ENCODE results near the gene PRR11. TPM values are rescaled to one million over a fixed set of nuclear protein-coding genes. Genes with fewer than 3 reads are reported as not detected.
"Not testable (repeated sequence)": the region's sequence is repeated elsewhere in the genome, so short reads cannot be mapped to it uniquely, and the experiment has no call there.

PRR11 gene
- total RNA-seq, 1 donor from 2014 or later: 1.3 TPM

DNA sequence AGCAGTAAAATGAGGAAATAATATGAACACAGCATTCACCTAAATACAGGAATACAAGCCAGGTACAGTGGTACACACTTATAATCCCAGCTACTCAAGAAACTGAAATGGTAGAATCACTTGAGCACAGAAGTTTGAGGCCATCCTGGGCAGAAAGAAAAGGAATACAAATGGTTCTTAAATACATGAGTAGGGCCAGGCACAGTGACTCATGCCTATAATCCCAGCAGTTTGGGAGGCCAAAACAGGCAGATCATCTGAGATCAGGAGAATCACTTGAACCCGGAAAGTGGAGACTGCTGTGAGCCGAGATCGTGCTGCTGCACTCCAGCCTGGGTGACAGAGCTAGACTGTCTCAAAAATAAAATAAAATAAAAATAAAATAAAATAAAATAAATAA, 31.3 kb downstream of the PRR11 start:
- intact Hi-C loops (cut with DNase I): no loop called here
- no peak for DNase-seq
- no peak for ATAC-seq (ENCODE audit: poor library complexity)

GRCh38 chr17:59190806-59191205, 35.3 kb downstream of the PRR11 start:
- ATAC-seq (ENCODE audit: poor library complexity) (no peak), DNase-seq (no peak)
- intact Hi-C loops (cut with DNase I): no loop called here

GRCh38 chr17:59193336-59193862, 37.9 kb downstream of the PRR11 start:
- DNase-seq (no peak), ATAC-seq (ENCODE audit: poor library complexity) (no peak)
- intact Hi-C loops (cut with DNase I): no loop called here

- no peak for DNase-seq
- no peak for ATAC-seq (ENCODE audit: poor library complexity)
- intact Hi-C loops (cut with DNase I): no loop called here
Measured at GRCh38 chr17:59199398-59199797, 43.9 kb downstream of the PRR11 start.

DNA sequence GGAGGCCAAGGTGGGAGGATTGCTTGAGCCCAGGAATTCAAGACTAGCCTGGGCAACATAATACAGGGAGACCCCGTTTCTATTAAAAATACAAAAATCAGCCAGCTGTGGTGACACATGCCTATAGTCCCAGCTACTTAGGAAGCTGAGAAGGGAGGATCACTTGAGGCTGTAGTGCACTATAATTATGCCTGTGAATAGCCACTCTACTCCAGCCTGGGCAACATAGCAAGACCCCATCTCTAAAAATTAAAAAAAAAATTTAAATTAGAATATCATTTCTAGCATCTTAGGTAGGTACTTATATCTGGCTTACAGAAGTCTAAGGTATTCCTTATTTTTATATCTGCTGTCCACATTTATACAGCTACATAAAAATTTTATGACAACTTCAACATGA, 46.8 kb downstream of the PRR11 start:
- no peak for DNase-seq
- ATAC-seq (ENCODE audit: poor library complexity): no peak
- intact Hi-C loops (cut with DNase I): no loop called here

DNA sequence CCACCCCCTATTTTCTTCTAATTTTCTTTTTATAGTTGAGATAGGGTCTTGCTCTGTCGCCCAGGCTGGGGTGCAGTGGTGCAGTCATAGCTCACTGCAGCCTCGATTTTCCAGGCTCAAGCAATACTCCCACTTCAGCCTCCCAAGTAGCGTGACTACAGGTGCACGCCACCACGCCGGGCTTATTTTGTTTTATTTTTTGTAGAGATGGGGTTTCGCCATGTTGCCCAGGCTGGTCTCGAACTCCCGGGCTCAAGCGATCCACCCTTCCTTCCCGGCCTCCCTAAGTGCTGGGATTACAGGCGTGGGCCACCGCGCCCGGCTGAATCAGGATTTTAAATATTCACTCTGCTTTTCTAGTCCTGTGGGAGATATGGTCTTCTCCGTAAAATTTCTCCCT, 63.8 kb downstream of the PRR11 start:
- ATAC-seq (ENCODE audit: poor library complexity) (no peak), DNase-seq (no peak)
- intact Hi-C loops (cut with DNase I): no loop called here

GRCh38 chr17:59219992-59220327, 64.4 kb downstream of the PRR11 start:
- intact Hi-C loops (cut with DNase I): no loop called here
- DNase-seq (no peak), ATAC-seq (ENCODE audit: poor library complexity) (no peak)

- ATAC-seq (ENCODE audit: poor library complexity): peak; percentile 99
- peak; percentile 99 for DNase-seq
- intact Hi-C loops (cut with DNase I): no loop called here
Measured at GRCh38 chr17:59220328-59221158, 65.0 kb downstream of the PRR11 start, which contains the start of gene GDPD1. GDPD1 (plus strand) TSS chr17:59220511; CDS start chr17:59220610, 99 bp downstream.

DNA sequence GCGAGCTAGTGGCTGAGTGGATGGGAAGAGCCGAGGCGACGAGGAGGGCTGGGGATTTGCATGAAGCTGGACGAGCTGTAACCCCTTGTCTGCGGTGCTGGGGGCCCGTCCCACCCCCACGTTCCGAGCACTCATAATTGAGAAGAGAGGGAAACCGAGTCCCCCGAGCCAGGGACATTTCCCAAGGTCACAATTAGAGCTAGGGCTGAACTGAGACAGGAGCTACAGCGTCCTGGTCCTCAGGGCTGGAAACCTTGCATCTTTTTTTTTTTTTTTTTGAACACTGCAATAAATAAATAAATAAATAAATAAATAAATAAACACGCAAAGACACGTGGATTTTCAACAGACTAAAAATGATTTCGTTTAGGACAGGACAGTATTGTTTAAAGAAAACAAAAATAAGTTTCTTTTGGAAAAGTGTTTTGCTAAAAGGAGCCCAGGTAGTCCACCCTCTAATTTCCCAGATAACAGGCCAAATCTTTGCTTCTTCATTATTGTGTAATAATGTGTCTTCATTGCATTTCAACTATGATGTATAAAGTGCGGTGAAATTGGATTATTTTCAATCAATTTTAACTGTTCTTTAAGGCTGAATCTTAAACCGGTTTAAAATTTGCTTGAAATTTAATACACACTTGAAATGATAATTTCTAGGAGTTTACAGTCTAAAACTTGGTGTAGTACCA, 65.8 kb downstream of the PRR11 start:
- intact Hi-C loops (cut with DNase I): no loop called here
- peak; percentile 45 for DNase-seq
- no peak for ATAC-seq (ENCODE audit: poor library complexity)

DNA sequence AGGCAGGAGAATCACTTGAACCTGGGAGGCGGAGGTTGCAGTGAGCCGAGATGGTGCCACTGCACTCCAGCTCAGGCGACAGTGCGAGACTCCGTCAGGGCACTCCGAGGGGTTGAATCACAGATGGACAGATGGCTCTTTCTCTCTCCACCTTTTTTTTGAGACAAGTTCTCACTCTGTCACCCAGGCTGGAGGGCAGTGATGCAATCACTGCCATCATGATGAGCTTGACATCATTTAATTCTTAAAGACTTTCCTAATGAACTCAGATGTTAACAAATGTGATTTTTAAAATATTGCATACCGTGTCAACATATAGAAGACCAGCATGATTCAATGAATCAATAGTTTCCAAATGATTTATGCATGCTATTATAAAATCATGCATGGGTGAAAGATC, 68.3 kb downstream of the PRR11 start:
- DNase-seq (no peak), ATAC-seq (ENCODE audit: poor library complexity) (no peak)
- intact Hi-C loops (cut with DNase I): no loop called here

- ATAC-seq (ENCODE audit: poor library complexity); intact Hi-C loops (cut with DNase I); DNase-seq: not testable (repeated sequence)
Measured at GRCh38 chr17:59228588-59228987, 73.0 kb downstream of the PRR11 start.

DNA sequence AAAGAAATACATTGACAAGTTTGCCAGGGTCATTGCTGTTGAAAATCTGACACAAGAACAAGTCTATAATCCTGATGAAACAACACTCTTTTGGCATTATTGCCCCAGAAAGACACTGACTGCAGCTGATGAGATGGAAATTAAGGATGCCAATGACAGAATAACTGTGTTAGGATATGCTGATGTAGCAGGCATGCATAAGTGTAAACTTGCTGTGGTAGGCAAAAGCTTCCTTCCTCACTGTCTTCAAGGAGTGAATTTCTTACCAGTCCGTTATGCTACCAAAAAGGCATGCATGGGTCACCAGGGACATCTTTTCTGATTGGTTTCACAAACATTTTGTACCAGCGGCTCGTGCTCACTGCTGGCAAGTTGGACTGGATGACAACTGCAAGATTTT, 75.2 kb downstream of the PRR11 start:
- ATAC-seq (ENCODE audit: poor library complexity): no peak
- intact Hi-C loops (cut with DNase I): no loop called here
- no peak for DNase-seq

- intact Hi-C loops (cut with DNase I): no loop called here
- DNase-seq (no peak), ATAC-seq (ENCODE audit: poor library complexity) (no peak)
Measured at GRCh38 chr17:59234631-59235030, 79.1 kb downstream of the PRR11 start.

GRCh38 chr17:59238906-59239305, 83.4 kb downstream of the PRR11 start:
- no peak for DNase-seq
- intact Hi-C loops (cut with DNase I): no loop called here
- ATAC-seq (ENCODE audit: poor library complexity): no peak

GRCh38 chr17:59244081-59244480, 88.5 kb downstream of the PRR11 start:
- intact Hi-C loops (cut with DNase I): no loop called here
- DNase-seq (no peak), ATAC-seq (ENCODE audit: poor library complexity) (no peak)

Small RNA genes within 50 kb of the gene (microRNA-seq; reads per million reads assigned to microRNA genes)
- 167 reads per million, percentile 60 among the genes with 10 or more reads in this experiment for gene MIR301A
- 1,287 reads per million, percentile 85 among the genes with 10 or more reads in this experiment for gene MIR454

Other genes starting within 250 kb of the PRR11 start
- gene TRIM37, start 48.9 kb upstream of the PRR11 start, total RNA-seq: 19.5 TPM
- gene SKA2, start 560 bp upstream of the PRR11 start, total RNA-seq: 32.7 TPM
- 7.9 TPM for gene SMG8, start 54.3 kb downstream of the PRR11 start, total RNA-seq
- gene GDPD1, start 64.8 kb downstream of the PRR11 start, total RNA-seq: 2.1 TPM
- 28.9 TPM for gene YPEL2, start 175.9 kb downstream of the PRR11 start, total RNA-seq